Stomach (tissue), 9 donors: ENCODE data around the gene CHRNB1. TPM values are rescaled to one million over a fixed set of nuclear protein-coding genes. Genes with fewer than 3 reads are reported as not detected.

Experiments
- DNase-seq, 2 donors: peaks; one replicate each; pipeline versions ENCODE4 v3.0.0 to v3.0.0-alpha.2; 2013 to 2019
- H3K27ac ChIP-seq, 5 donors: fragments of 200-600 bp in 4 of 5; sonication (generic) in 4 of 5; one replicate each; pipeline ENCODE4 v1.5.1; 2013 to 2019; ENCODE audit warnings: mild to moderate bottlenecking in 1 of 5, moderate library complexity in 1 of 5
- H3K27me3 ChIP-seq, 3 donors: fragments of 200-600 bp; sonication (generic); one replicate each; pipeline ENCODE4 v1.5.1; 2017 to 2019; ENCODE audit warnings: mixed run types in 1 of 3
- H3K36me3 ChIP-seq, 4 donors: fragments of 200-600 bp; sonication (generic); 1 replicate in 3 of 4; 2 replicates in 1 of 4; pipeline ENCODE4 v1.5.1; 2016 to 2019
- H3K4me1 ChIP-seq, 4 donors: fragments of 200-600 bp; sonication (generic); one replicate each; pipeline ENCODE4 v1.5.1; 2016 to 2019
- H3K4me3 ChIP-seq, 4 donors: fragments of 200-600 bp; sonication (generic) in 3 of 4; one replicate each; pipeline ENCODE4 v1.5.1; 2016 to 2019; ENCODE audit warnings: mild to moderate bottlenecking in 1 of 4
- H3K9me3 ChIP-seq, 4 donors: fragments of 200-600 bp; sonication (generic); one replicate each; pipeline ENCODE4 v1.5.1; 2016 to 2019
- CTCF ChIP-seq, 7 experiments: fragments of 450-650 bp in 4 of 7; fragments of 200-600 bp in 3 of 7; sonication (generic) in 3 of 7; IDR thresholded peaks; one replicate each; pipeline ENCODE4 v1.5.1; 2016 to 2019; ENCODE audit warnings: antibody characterized with exemption in 7 of 7, control low read depth in 2 of 7, mild to moderate bottlenecking in 1 of 7
- EP300 ChIP-seq: sonication (generic); formaldehyde crosslinking; IDR thresholded peaks from one replicate; pipeline ENCODE4 v1.6.1; 2017; ENCODE audit warnings: antibody characterized with exemption
- POLR2A ChIP-seq, 4 donors: fragments of 450-650 bp; IDR thresholded peaks; one replicate each; pipeline ENCODE4 v1.6.1; 2016; ENCODE audit warnings: antibody characterized with exemption in 4 of 4, control low read depth in 2 of 4, mild to moderate bottlenecking in 1 of 4, moderate library complexity in 1 of 4
- POLR2AphosphoS5 ChIP-seq, 3 donors: sonication (generic); formaldehyde crosslinking; IDR thresholded peaks; one replicate each; pipeline ENCODE4 v1.6.1; 2016; ENCODE audit warnings: antibody characterized with exemption in 3 of 3
- WGBS, 5 donors: extraction: QIAGEN DNeasy Blood & Tissue Kit in 3 of 5; methylation state at CpG; one replicate each; pipeline versions ENCODE4 v1.1.5 to v1.1.7; 2013 to 2018; 5-methylcytosine and 5-hydroxymethylcytosine counted together
- intact Hi-C: fragments of 100-400 bp; cut with DNase I; formaldehyde crosslinking; loops from one replicate; pipeline ENCODE4 v1.15.1; 2023; ENCODE audit warnings: low total_unique reads
- polyA plus RNA-seq, 3 donors: library from polyadenylated mRNA; stranded (reverse); fragments of 200-250 nt; gene quantifications; one replicate each; pipeline ENCODE4 v1.2.3, GENCODE V29; 2013
- total RNA-seq, 5 donors: library from RNA; depleted of rRNA; stranded (reverse); fragments of >200 nt; gene quantifications; one replicate each; pipeline versions ENCODE4 v1.1.0 to v1.2.3, GENCODE V29; 2014 to 2016
- donor health status: healthy with polysubstance abuse.
- donor health status: Bipolar disorder and iron deficiency.
- donor health status: healthy.

Gene CHRNB1
- total and polyA plus RNA-seq, 8 donors: 1.8 to 12.0 (median 7.8) TPM; not detected in 2

GRCh38 chr17:7426203-7426863 is 18.5 kb upstream of the CHRNB1 start:
- H3K27ac ChIP-seq: no peak overlapping the region
- no peaks in the 10 kb centered on the region for H3K9me3 ChIP-seq
- H3K4me1 ChIP-seq: no peaks in the 10 kb centered on the region
- H3K4me3 ChIP-seq: no peak overlapping the region
- WGBS, 5 donors: 89 to 94% (median 93%) methylated on average over 28 to 33 of the region's 33 CpGs
- no peaks in the 10 kb centered on the region for H3K36me3 ChIP-seq
- H3K27me3 ChIP-seq: no peaks in the 10 kb centered on the region
- no peak for DNase-seq
- no peak for TF ChIP-seq EP300
- TF ChIP-seq POLR2A (IDR thresholded peaks at IDR 0.05): no peak
- no peak for TF ChIP-seq CTCF (IDR thresholded peaks at IDR 0.05)
- TF ChIP-seq POLR2AphosphoS5 (IDR thresholded peaks at IDR 0.05): no peak
- intact Hi-C loops: loop anchor here (10.0 kb wide), 1 partner anchor 62 kb away; no protein-coding TSS in a partner anchor

- intact Hi-C loops: loop anchor here (10.0 kb wide), 1 partner anchor 62 kb away; no protein-coding TSS in a partner anchor
- DNase-seq: no peak
- H3K27ac ChIP-seq: no peak overlapping the region
- no peaks in the 10 kb centered on the region for H3K36me3 ChIP-seq
- no peaks in the 10 kb centered on the region for H3K4me1 ChIP-seq
- no peak overlapping the region for H3K4me3 ChIP-seq
- TF ChIP-seq POLR2A (IDR thresholded peaks at IDR 0.05): no peak
- no peak for TF ChIP-seq EP300
- no peak for TF ChIP-seq POLR2AphosphoS5 (IDR thresholded peaks at IDR 0.05)
- TF ChIP-seq CTCF (IDR thresholded peaks at IDR 0.05): no peak
- no peaks in the 10 kb centered on the region for H3K9me3 ChIP-seq
- WGBS, 5 donors: 90 to 94% (median 91%) methylated on average over 14 to 29 of the region's 29 CpGs
- no peaks in the 10 kb centered on the region for H3K27me3 ChIP-seq
Measured at GRCh38 chr17:7426896-7427489, 17.9 kb upstream of the CHRNB1 start.

- 88 to 93% (median 89%) methylated on average over 4 to 7 of the region's 7 CpGs for WGBS, 5 donors
Measured at GRCh38 chr17:7427549-7427948, 17.3 kb upstream of the CHRNB1 start.

GRCh38 chr17:7428557-7428956 is 16.3 kb upstream of the CHRNB1 start, which contains the start of gene SPEM3:
SPEM3 (plus strand) TSS chr17:7428857; CDS start chr17:7428903, 46 bp downstream.
- intact Hi-C loops: loop anchor here (10.0 kb wide), 1 partner anchor 64 kb away; no protein-coding TSS in a partner anchor
- H3K9me3 ChIP-seq: no peaks in the 10 kb centered on the region
- no peak within 1 kb of the TSS for H3K27ac ChIP-seq
- no peak within 1 kb of the TSS for H3K4me3 ChIP-seq
- no peak for TF ChIP-seq POLR2AphosphoS5 (IDR thresholded peaks at IDR 0.05)
- TF ChIP-seq POLR2A (IDR thresholded peaks at IDR 0.05): no peak
- no peaks in the 10 kb centered on the region for H3K36me3 ChIP-seq
- DNase-seq: no peak
- peaks cover 0 to 3% (median 0%) of the 10 kb centered on the region in 3 donors for H3K27me3 ChIP-seq
- 58 to 60% (median 59%) methylated on average over 5 of the region's 5 CpGs for WGBS, 5 donors
- H3K4me1 ChIP-seq: no peaks in the 10 kb centered on the region

More at GRCh38 chr17:7427549-7427948, 17.3 kb upstream of the CHRNB1 start:
- H3K4me1 ChIP-seq: no peaks in the 10 kb centered on the region
- no peaks in the 10 kb centered on the region for H3K27me3 ChIP-seq
- intact Hi-C loops: loop anchor here (10.0 kb wide), 1 partner anchor 63 kb away; no protein-coding TSS in a partner anchor
- TF ChIP-seq POLR2AphosphoS5 (IDR thresholded peaks at IDR 0.05) (no peak), POLR2A (IDR thresholded peaks at IDR 0.05) (no peak), EP300 (no peak), CTCF (IDR thresholded peaks at IDR 0.05) (no peak)
- no peaks in the 10 kb centered on the region for H3K9me3 ChIP-seq
- H3K36me3 ChIP-seq: no peaks in the 10 kb centered on the region
- no peak for DNase-seq
- H3K4me3 ChIP-seq: no peak overlapping the region
- H3K27ac ChIP-seq: no peak overlapping the region
